Stimulated activated CD4-positive, alpha-beta T cell treated with anti-CD3 and anti-CD28 coated beads, Interleukin-1b, Interleukin-23, amount 100 ng/mL, for 24 hours (primary cell): ENCODE data around the gene PLXDC2.

ENCODE experiments used
- DNase-seq, 4 experiments: peaks; one replicate each; pipeline ENCODE4 v3.0.0-alpha.2; 2020; ENCODE audit warnings: low read depth in 4 of 4, low spot score in 1 of 4

Gene PLXDC2

DNA sequence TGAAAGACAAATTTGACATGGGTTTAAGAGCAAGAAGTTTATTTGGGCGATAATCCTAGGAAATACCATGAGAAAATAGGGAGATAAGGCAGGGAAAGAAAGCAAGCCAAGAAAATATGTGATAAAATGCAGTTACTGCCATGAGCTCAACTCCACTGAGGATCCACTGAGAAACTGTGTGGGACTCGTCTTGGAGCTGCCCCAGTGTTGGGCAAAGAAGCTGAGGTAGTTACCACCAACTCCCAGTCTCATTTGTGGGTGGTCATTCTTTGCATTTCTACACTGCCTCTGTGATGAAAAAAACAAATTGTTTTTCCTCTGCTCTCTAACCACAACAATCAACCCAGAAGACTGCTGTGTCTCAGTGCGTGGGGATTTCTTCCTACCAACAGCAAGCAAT is 498.2 kb downstream of the PLXDC2 start:
- DNase-seq, result no peak

DNA sequence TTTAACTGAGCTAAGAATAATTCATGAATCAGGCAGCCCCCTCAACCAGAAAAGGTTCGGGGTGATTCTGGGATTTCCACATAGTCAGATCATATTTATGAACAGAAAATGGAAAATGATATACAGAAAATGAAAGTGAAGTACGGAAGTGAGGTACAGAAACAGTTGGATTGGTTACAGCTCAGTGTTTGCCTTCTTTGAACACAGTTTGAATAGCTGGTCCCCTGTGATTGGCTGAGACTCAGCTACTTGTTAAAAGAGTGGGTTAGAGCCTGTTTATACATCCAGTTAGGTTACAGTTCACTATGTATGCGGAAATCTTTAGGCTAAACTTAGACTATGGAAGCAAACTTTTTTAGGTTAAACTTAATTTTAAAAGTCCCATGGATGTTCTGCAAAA is 511.7 kb downstream of the PLXDC2 start:
- DNase-seq, result no peak

DNA sequence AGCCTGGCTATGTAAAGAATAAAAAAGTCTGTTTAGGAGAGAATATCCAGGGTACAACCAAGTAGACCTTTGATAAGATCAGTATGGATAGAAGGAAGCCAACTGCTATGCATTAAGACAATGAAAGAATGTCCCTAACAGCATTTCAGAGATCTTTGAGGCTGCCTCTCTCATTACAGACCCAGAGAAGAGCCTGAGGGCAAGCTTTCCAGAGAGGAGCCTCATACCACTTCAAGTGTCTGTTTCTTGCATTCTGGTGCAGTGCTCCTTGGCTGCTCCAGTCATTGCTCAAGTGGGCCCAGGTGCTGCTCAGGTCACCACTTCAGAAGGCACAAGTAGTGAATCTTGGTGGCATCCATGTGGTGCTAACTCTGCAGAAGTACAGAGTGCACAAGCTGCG is 514.0 kb downstream of the PLXDC2 start:
- DNase-seq, result no peak

DNA sequence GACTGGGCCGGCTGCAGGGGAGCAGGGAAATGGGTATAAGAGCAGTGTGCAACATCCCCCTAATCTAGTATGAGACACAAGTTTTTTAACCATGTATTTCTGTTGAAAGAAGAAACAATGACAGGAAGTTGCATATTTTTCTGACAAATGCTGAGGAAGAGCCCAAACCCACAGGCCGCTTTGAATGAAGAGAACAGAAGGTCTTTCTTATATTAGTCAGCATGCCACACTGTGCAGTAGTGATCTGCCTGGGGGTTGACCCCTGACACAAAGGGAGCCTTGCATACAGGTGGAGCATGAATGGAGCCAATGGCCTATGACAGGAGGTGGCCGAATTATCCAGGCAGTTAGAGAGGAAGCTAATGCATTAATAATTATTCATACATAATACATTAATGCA is 518.3 kb downstream of the PLXDC2 start:
- DNase-seq, result no peak
